Stomach (tissue), 9 donors: ENCODE data around the gene PDXP. TPM values are rescaled to one million over a fixed set of nuclear protein-coding genes. Genes with fewer than 3 reads are reported as not detected.

Experiments
- DNase-seq, 2 donors: peaks; one replicate each; pipeline versions ENCODE4 v3.0.0 to v3.0.0-alpha.2; 2013 to 2019
- H3K27ac ChIP-seq, 5 donors: fragments of 200-600 bp in 4 of 5; sonication (generic) in 4 of 5; one replicate each; pipeline ENCODE4 v1.5.1; 2013 to 2019; ENCODE audit warnings: mild to moderate bottlenecking in 1 of 5, moderate library complexity in 1 of 5
- H3K27me3 ChIP-seq, 3 donors: fragments of 200-600 bp; sonication (generic); one replicate each; pipeline ENCODE4 v1.5.1; 2017 to 2019; ENCODE audit warnings: mixed run types in 1 of 3
- H3K36me3 ChIP-seq, 4 donors: fragments of 200-600 bp; sonication (generic); 1 replicate in 3 of 4; 2 replicates in 1 of 4; pipeline ENCODE4 v1.5.1; 2016 to 2019
- H3K4me1 ChIP-seq, 4 donors: fragments of 200-600 bp; sonication (generic); one replicate each; pipeline ENCODE4 v1.5.1; 2016 to 2019
- H3K4me3 ChIP-seq, 4 donors: fragments of 200-600 bp; sonication (generic) in 3 of 4; one replicate each; pipeline ENCODE4 v1.5.1; 2016 to 2019; ENCODE audit warnings: mild to moderate bottlenecking in 1 of 4
- H3K9me3 ChIP-seq, 4 donors: fragments of 200-600 bp; sonication (generic); one replicate each; pipeline ENCODE4 v1.5.1; 2016 to 2019
- CTCF ChIP-seq, 7 experiments: fragments of 450-650 bp in 4 of 7; fragments of 200-600 bp in 3 of 7; sonication (generic) in 3 of 7; IDR thresholded peaks; one replicate each; pipeline ENCODE4 v1.5.1; 2016 to 2019; ENCODE audit warnings: antibody characterized with exemption in 7 of 7, control low read depth in 2 of 7, mild to moderate bottlenecking in 1 of 7
- EP300 ChIP-seq: sonication (generic); formaldehyde crosslinking; IDR thresholded peaks from one replicate; pipeline ENCODE4 v1.6.1; 2017; ENCODE audit warnings: antibody characterized with exemption
- POLR2A ChIP-seq, 4 donors: fragments of 450-650 bp; IDR thresholded peaks; one replicate each; pipeline ENCODE4 v1.6.1; 2016; ENCODE audit warnings: antibody characterized with exemption in 4 of 4, control low read depth in 2 of 4, mild to moderate bottlenecking in 1 of 4, moderate library complexity in 1 of 4
- POLR2AphosphoS5 ChIP-seq, 3 donors: sonication (generic); formaldehyde crosslinking; IDR thresholded peaks; one replicate each; pipeline ENCODE4 v1.6.1; 2016; ENCODE audit warnings: antibody characterized with exemption in 3 of 3
- WGBS, 5 donors: extraction: QIAGEN DNeasy Blood & Tissue Kit in 3 of 5; methylation state at CpG; one replicate each; pipeline versions ENCODE4 v1.1.5 to v1.1.7; 2013 to 2018; 5-methylcytosine and 5-hydroxymethylcytosine counted together
- intact Hi-C: fragments of 100-400 bp; cut with DNase I; formaldehyde crosslinking; loops from one replicate; pipeline ENCODE4 v1.15.1; 2023; ENCODE audit warnings: low total_unique reads
- polyA plus RNA-seq, 3 donors: library from polyadenylated mRNA; stranded (reverse); fragments of 200-250 nt; gene quantifications; one replicate each; pipeline ENCODE4 v1.2.3, GENCODE V29; 2013
- total RNA-seq, 5 donors: library from RNA; depleted of rRNA; stranded (reverse); fragments of >200 nt; gene quantifications; one replicate each; pipeline versions ENCODE4 v1.1.0 to v1.2.3, GENCODE V29; 2014 to 2016
- donor health status: healthy with polysubstance abuse.
- donor health status: Bipolar disorder and iron deficiency.
- donor health status: healthy.

PDXP gene
- total and polyA plus RNA-seq, 8 donors: 2.9 to 72.1 (median 6.8) TPM

GRCh38 chr22:37626144-37626543 is 32.4 kb upstream of the PDXP start:
- 51 to 88% (median 61%) methylated on average over 11 of the region's 11 CpGs for WGBS, 5 donors
- no peak for TF ChIP-seq CTCF (IDR thresholded peaks at IDR 0.05)
- no peak for TF ChIP-seq EP300
- TF ChIP-seq POLR2A (IDR thresholded peaks at IDR 0.05): no peak
- TF ChIP-seq POLR2AphosphoS5 (IDR thresholded peaks at IDR 0.05): peak in 1 of 3 donors; percentile 2
- H3K4me3 ChIP-seq: no peak overlapping the region
- intact Hi-C loops: no loop called here
- H3K27me3 ChIP-seq: no peaks in the 10 kb centered on the region
- DNase-seq: peak in 1 of 2 donors; percentile 51
- H3K36me3 ChIP-seq: peaks cover 23 to 91% (median 83%) of the 10 kb centered on the region in 4 donors
- H3K27ac ChIP-seq: peak overlapping the region in 4 of 5 donors; percentile 63 to 84 (median 74)
- H3K4me1 ChIP-seq: peaks cover 23 to 54% (median 45%) of the 10 kb centered on the region in 4 donors
- H3K9me3 ChIP-seq: no peaks in the 10 kb centered on the region

- intact Hi-C loops: no loop called here
- 67 to 82% (median 78%) methylated on average over 13 of the region's 13 CpGs for WGBS, 5 donors
- H3K4me1 ChIP-seq: peaks cover 23 to 59% (median 46%) of the 10 kb centered on the region in 4 donors
Measured at GRCh38 chr22:37626556-37627075, 31.9 kb upstream of the PDXP start.

GRCh38 chr22:37627121-37627520 is 31.4 kb upstream of the PDXP start:
- H3K4me1 ChIP-seq: peaks cover 23 to 59% (median 48%) of the 10 kb centered on the region in 4 donors
- 56 to 70% (median 68%) methylated on average over 7 of the region's 7 CpGs for WGBS, 5 donors
- H3K27me3 ChIP-seq: no peaks in the 10 kb centered on the region
- TF ChIP-seq EP300 (no peak), POLR2AphosphoS5 (IDR thresholded peaks at IDR 0.05) (no peak), CTCF (IDR thresholded peaks at IDR 0.05) (no peak), POLR2A (IDR thresholded peaks at IDR 0.05) (no peak)
- H3K9me3 ChIP-seq: no peaks in the 10 kb centered on the region
- peak overlapping the region; percentile 28 to 84 (median 74) for H3K27ac ChIP-seq
- no peak overlapping the region for H3K4me3 ChIP-seq
- H3K36me3 ChIP-seq: peaks cover 20 to 91% (median 84%) of the 10 kb centered on the region in 4 donors
- no peak for DNase-seq
- intact Hi-C loops: no loop called here

More at GRCh38 chr22:37626556-37627075, 31.9 kb upstream of the PDXP start:
- TF ChIP-seq CTCF (IDR thresholded peaks at IDR 0.05) (no peak), POLR2A (IDR thresholded peaks at IDR 0.05) (no peak), POLR2AphosphoS5 (IDR thresholded peaks at IDR 0.05) (no peak), EP300 (no peak)
- Histone ChIP-seq H3K9me3 (no peaks in the 10 kb centered on the region), H3K27ac (peak overlapping the region in 4 of 5 donors; percentile 63 to 84 (median 74)), H3K4me3 (no peak overlapping the region), H3K36me3 (peaks cover 20 to 91% (median 83%) of the 10 kb centered on the region in 4 donors), H3K27me3 (no peaks in the 10 kb centered on the region)
- no peak for DNase-seq

GRCh38 chr22:37627545-37627944 is 31.0 kb upstream of the PDXP start:
- no peaks in the 10 kb centered on the region for H3K9me3 ChIP-seq
- H3K36me3 ChIP-seq: peaks cover 15 to 91% (median 84%) of the 10 kb centered on the region in 4 donors
- intact Hi-C loops: no loop called here
- WGBS, 5 donors: 69 to 75% (median 74%) methylated on average over 6 of the region's 6 CpGs
- DNase-seq: no peak
- TF ChIP-seq CTCF (IDR thresholded peaks at IDR 0.05) (no peak), EP300 (no peak), POLR2A (IDR thresholded peaks at IDR 0.05) (no peak), POLR2AphosphoS5 (IDR thresholded peaks at IDR 0.05) (no peak)
- peak overlapping the region; percentile 28 to 84 (median 74) for H3K27ac ChIP-seq
- peaks cover 25 to 59% (median 52%) of the 10 kb centered on the region in 4 donors for H3K4me1 ChIP-seq
- no peak overlapping the region for H3K4me3 ChIP-seq
- no peaks in the 10 kb centered on the region for H3K27me3 ChIP-seq
